ENCODE data around the gene CENPB. TPM values are rescaled to one million over a fixed set of nuclear protein-coding genes. Genes with fewer than 3 reads are reported as not detected.

CENPB gene
- total and polyA plus RNA-seq, 10 of the 15 experiments (the other 5 are each of a cell fraction or from before 2014, with no cell fraction given): 0.16 to 71.2 (median 14.0) TPM

DNA sequence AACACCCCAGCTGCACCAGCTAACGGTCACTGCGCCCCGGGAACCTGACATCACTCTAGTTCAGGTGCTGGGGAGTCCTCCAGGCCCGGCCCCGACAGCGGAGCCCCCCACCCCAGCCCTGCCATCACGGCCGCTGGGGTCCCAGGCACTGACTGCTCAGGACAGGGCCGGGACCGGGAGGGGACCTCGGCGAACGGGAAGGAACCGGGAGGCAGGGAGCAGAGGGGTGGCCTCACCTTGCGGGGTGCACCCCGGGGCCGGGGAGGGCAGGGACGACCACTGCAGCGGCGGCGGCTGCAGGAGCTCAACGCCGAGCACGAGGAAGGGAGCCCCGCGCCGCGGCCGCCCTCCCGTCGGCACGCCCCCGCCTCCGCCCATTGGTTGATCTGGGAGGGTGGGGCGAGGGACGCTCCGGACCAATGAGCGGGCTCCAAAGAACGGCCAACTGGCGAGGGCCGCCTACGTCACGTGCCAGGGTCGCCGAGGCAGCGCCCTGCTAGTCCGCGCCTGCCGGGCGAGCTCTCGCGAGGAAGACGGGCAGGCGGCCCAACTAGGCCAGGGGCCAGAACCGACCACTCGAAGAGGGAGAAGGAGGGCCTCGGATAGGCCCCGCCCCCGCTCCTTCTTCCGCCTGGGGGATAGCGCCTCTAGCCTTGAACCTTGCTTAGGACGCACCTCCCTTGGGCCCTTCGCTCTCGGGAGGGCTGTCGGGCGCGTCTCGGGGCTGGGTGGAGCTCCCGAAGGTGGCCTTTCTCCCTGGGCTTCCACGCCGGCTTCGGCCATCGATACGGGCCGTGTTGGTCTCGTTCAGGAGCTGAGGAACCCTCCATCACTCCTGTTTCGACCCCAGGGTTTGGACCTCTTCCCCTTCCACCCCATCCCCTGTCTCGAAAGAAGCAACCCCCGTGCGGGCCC, 18.9 kb downstream of the CENPB start, which contains the start of gene ADISSP (continued):
- TF ChIP-seq CHD1 (IDR thresholded peaks at IDR 0.05; ENCODE audit: low read depth, low read length) (no peak), BCL11A (IDR thresholded peaks at IDR 0.05; ENCODE audit: low read depth, low read length) (no peak), SIN3A (IDR thresholded peaks at IDR 0.05; ENCODE audit: low read depth, low read length) (peak; percentile 6; the same call in 1 of the 2 replicates), JUND (IDR thresholded peaks at IDR 0.05; ENCODE audit: low read depth, low read length) (no peak), MYB (IDR thresholded peaks at IDR 0.05; ENCODE audit: borderline replicate concordance, low read depth, low read length) (no peak), TCF12 (IDR thresholded peaks at IDR 0.05; ENCODE audit: low read depth, low read length) (no peak)
- TF ChIP-seq, protein P1, sequence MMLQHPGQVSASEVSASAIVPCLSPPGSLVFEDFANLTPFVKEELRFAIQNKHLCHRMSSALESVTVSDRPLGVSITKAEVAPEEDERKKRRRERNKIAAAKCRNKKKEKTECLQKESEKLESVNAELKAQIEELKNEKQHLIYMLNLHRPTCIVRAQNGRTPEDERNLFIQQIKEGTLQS (IDR thresholded peaks at IDR 0.05; ENCODE audit: borderline replicate concordance, extremely low read depth, low read depth, low read length): peak; percentile 26; the same call in 1 of the 2 replicates
- TF ChIP-seq, protein P2, sequence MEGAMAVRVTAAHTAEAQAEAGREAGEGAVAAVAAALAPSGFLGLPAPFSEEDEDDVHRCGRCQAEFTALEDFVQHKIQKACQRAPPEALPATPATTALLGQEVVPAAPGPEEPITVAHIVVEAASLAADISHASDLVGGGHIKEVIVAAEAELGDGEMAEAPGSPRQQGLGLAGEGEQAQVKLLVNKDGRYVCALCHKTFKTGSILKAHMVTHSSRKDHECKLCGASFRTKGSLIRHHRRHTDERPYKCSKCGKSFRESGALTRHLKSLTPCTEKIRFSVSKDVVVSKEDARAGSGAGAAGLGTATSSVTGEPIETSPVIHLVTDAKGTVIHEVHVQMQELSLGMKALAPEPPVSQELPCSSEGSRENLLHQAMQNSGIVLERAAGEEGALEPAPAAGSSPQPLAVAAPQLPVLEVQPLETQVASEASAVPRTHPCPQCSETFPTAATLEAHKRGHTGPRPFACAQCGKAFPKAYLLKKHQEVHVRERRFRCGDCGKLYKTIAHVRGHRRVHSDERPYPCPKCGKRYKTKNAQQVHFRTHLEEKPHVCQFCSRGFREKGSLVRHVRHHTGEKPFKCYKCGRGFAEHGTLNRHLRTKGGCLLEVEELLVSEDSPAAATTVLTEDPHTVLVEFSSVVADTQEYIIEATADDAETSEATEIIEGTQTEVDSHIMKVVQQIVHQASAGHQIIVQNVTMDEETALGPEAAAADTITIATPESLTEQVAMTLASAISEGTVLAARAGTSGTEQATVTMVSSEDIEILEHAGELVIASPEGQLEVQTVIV (IDR thresholded peaks at IDR 0.05; ENCODE audit: borderline replicate concordance, partially characterized antibody): no peak
- TF ChIP-seq, protein P3, sequence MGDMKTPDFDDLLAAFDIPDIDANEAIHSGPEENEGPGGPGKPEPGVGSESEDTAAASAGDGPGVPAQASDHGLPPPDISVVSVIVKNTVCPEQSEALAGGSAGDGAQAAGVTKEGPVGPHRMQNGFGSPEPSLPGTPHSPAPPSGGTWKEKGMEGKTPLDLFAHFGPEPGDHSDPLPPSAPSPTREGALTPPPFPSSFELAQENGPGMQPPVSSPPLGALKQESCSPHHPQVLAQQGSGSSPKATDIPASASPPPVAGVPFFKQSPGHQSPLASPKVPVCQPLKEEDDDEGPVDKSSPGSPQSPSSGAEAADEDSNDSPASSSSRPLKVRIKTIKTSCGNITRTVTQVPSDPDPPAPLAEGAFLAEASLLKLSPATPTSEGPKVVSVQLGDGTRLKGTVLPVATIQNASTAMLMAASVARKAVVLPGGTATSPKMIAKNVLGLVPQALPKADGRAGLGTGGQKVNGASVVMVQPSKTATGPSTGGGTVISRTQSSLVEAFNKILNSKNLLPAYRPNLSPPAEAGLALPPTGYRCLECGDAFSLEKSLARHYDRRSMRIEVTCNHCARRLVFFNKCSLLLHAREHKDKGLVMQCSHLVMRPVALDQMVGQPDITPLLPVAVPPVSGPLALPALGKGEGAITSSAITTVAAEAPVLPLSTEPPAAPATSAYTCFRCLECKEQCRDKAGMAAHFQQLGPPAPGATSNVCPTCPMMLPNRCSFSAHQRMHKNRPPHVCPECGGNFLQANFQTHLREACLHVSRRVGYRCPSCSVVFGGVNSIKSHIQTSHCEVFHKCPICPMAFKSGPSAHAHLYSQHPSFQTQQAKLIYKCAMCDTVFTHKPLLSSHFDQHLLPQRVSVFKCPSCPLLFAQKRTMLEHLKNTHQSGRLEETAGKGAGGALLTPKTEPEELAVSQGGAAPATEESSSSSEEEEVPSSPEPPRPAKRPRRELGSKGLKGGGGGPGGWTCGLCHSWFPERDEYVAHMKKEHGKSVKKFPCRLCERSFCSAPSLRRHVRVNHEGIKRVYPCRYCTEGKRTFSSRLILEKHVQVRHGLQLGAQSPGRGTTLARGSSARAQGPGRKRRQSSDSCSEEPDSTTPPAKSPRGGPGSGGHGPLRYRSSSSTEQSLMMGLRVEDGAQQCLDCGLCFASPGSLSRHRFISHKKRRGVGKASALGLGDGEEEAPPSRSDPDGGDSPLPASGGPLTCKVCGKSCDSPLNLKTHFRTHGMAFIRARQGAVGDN (IDR thresholded peaks at IDR 0.05): 0 out of 2 replicates have a peak, but pooled peaks have one; percentile 28
- TF ChIP-seq, protein P4, sequence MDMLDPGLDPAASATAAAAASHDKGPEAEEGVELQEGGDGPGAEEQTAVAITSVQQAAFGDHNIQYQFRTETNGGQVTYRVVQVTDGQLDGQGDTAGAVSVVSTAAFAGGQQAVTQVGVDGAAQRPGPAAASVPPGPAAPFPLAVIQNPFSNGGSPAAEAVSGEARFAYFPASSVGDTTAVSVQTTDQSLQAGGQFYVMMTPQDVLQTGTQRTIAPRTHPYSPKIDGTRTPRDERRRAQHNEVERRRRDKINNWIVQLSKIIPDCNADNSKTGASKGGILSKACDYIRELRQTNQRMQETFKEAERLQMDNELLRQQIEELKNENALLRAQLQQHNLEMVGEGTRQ (IDR thresholded peaks at IDR 0.05; ENCODE audit: borderline replicate concordance, low read depth, low read length): peak; percentile 86
